Colonic mucosa (tissue), 4 donors: ENCODE results near the gene SOBP. TPM values are rescaled to one million over a fixed set of nuclear protein-coding genes. Genes with fewer than 3 reads are reported as not detected.

Experiments
- DNase-seq: peaks from one replicate; pipeline ENCODE4 v3.0.0-alpha.2; 2020
- H3K27ac ChIP-seq: fragments of 200-600 bp; one replicate; pipeline ENCODE4 v1.8.0; 2021
- H3K27me3 ChIP-seq: fragments of 200-600 bp; one replicate; pipeline ENCODE4 v1.8.0; 2021
- H3K36me3 ChIP-seq: fragments of 200-600 bp; one replicate; pipeline ENCODE4 v1.8.0; 2021
- H3K4me1 ChIP-seq: fragments of 200-600 bp; one replicate; pipeline ENCODE4 v1.8.0; 2021; ENCODE audit warnings: mild to moderate bottlenecking
- H3K4me3 ChIP-seq: fragments of 200-600 bp; one replicate; pipeline ENCODE4 v1.8.0; 2021
- H3K9ac ChIP-seq, 2 donors: one replicate each; pipeline ENCODE4 v1.7.0; 2013; ENCODE audit warnings: control low read depth in 2 of 2, low read depth in 2 of 2, low read length in 2 of 2
- H3K9me3 ChIP-seq: fragments of 200-600 bp; one replicate; pipeline ENCODE4 v1.8.0; 2021
- intact Hi-C: fragments of 100-400 bp; cut with DNase I; formaldehyde crosslinking; loops from one replicate; pipeline ENCODE4 v1.14.1; 2022
- total RNA-seq, 2 donors: library from RNA; stranded (reverse); fragmentation: NEBNext Ultra II Directional in 1 of 2; extraction: Animal tissue kit (Norgen Biotek cat#: 25700) in 1 of 2; gene quantifications; one replicate each; pipeline ENCODE4 v1.2.1, GENCODE V29; 2021
- TF ChIP-seq, protein P1 (sequence below): fragments of 200-600 bp; IDR thresholded peaks from one replicate; pipeline ENCODE4 v1.8.0; 2022; ENCODE audit warnings: antibody characterized with exemption, mild to moderate bottlenecking
- donor health status: healthy.
- donor health status: DM: no; HTN: no; CAD: no.
- donor health status: DM: no; HTN: no; CAD: no.

The SOBP gene
- total RNA-seq, 2 donors from 2014 or later, result 0.67 to 3.4 TPM

- intact Hi-C loops, result no loop called here
- H3K27ac ChIP-seq, result no peak overlapping the region
- no peak for DNase-seq
These were observed 128.8 kb downstream of the SOBP start for GRCh38 chr6:107618672-107619071.

DNA sequence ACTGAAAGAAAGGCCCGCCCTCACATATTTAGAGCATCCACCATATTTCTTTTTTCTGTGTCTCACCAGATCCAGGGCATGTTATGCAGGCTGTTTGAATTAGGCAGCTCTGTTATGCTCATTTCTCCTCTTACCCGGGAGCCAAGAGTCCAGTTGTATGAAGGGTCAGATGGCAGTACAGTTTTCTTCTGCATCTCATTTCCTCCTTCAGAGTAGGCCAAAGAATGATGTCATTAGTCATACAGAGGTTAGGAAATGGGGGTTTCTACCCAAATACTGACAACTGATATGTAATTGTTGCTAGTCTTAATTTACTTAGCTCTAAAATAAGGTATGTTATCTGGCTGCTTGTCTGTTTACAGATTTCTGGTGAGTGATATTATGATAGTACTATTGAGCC is 130.8 kb downstream of the SOBP start:
- no peaks in the 10 kb centered on the region for H3K27me3 ChIP-seq
- H3K27ac ChIP-seq, result no peak overlapping the region
- H3K36me3 ChIP-seq, result no peaks in the 10 kb centered on the region
- H3K4me3 ChIP-seq, result no peak overlapping the region
- no peak for DNase-seq
- H3K9me3 ChIP-seq, result no peaks in the 10 kb centered on the region
- TF ChIP-seq, protein P1, sequence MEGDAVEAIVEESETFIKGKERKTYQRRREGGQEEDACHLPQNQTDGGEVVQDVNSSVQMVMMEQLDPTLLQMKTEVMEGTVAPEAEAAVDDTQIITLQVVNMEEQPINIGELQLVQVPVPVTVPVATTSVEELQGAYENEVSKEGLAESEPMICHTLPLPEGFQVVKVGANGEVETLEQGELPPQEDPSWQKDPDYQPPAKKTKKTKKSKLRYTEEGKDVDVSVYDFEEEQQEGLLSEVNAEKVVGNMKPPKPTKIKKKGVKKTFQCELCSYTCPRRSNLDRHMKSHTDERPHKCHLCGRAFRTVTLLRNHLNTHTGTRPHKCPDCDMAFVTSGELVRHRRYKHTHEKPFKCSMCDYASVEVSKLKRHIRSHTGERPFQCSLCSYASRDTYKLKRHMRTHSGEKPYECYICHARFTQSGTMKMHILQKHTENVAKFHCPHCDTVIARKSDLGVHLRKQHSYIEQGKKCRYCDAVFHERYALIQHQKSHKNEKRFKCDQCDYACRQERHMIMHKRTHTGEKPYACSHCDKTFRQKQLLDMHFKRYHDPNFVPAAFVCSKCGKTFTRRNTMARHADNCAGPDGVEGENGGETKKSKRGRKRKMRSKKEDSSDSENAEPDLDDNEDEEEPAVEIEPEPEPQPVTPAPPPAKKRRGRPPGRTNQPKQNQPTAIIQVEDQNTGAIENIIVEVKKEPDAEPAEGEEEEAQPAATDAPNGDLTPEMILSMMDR, result no peak
- H3K4me1 ChIP-seq, result no peaks in the 10 kb centered on the region
- H3K9ac ChIP-seq, result no peak overlapping the region
- intact Hi-C loops, result no loop called here

More at GRCh38 chr6:107618672-107619071, 128.8 kb downstream of the SOBP start:
- Histone ChIP-seq H3K9me3 (no peaks in the 10 kb centered on the region), H3K36me3 (no peaks in the 10 kb centered on the region), H3K4me3 (no peak overlapping the region), H3K27me3 (no peaks in the 10 kb centered on the region), H3K9ac (no peak overlapping the region), H3K4me1 (no peaks in the 10 kb centered on the region)
- TF ChIP-seq, protein P1, result no peak

GRCh38 chr6:107621229-107621937 is 131.5 kb downstream of the SOBP start:
- TF ChIP-seq, protein P1, result no peak
- intact Hi-C loops, result no loop called here
- Histone ChIP-seq H3K9me3 (no peaks in the 10 kb centered on the region), H3K27ac (no peak overlapping the region), H3K4me3 (no peak overlapping the region), H3K4me1 (no peaks in the 10 kb centered on the region), H3K27me3 (no peaks in the 10 kb centered on the region), H3K36me3 (no peaks in the 10 kb centered on the region), H3K9ac (no peak overlapping the region)
- no peak for DNase-seq

- intact Hi-C loops, result no loop called here
- Histone ChIP-seq H3K9ac (no peak overlapping the region), H3K27ac (no peak overlapping the region), H3K9me3 (no peaks in the 10 kb centered on the region), H3K4me3 (no peak overlapping the region), H3K36me3 (no peaks in the 10 kb centered on the region), H3K4me1 (no peaks in the 10 kb centered on the region), H3K27me3 (no peaks in the 10 kb centered on the region)
- TF ChIP-seq, protein P1, result no peak
- DNase-seq, result no peak
These were observed 132.4 kb downstream of the SOBP start for GRCh38 chr6:107622269-107622668.

DNA sequence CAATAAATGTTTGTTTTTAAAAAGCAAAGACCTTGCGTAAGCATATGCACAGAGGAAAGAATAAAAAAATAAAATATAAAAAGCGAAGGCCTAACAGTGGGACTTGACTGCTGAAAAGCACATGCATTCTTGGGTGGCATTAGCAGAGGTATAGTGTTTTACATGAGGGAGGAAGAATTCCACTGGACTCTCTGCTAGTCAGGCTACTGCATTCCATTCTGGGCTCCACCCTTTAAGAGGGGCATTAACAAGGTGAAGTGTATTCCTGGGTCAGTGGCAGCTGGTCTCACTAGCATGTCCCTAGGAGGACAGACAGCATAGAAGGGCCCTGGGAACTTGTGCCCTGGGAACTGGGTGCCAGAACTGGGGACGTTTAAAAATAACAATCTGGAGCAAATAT is 134.1 kb downstream of the SOBP start:
- Histone ChIP-seq H3K4me1 (no peaks in the 10 kb centered on the region), H3K4me3 (no peak overlapping the region), H3K9me3 (no peaks in the 10 kb centered on the region), H3K27me3 (no peaks in the 10 kb centered on the region), H3K27ac (no peak overlapping the region), H3K36me3 (no peaks in the 10 kb centered on the region), H3K9ac (no peak overlapping the region)
- no peak for DNase-seq
- TF ChIP-seq, protein P1, result no peak
- intact Hi-C loops, result no loop called here
